ENCODE results near the gene ZNF22.
A peak's percentile ranks its signal among the peaks of the same experiment; 100 is the strongest.

Gene ZNF22

GRCh38 chr10:44974082-44974627 is 26.6 kb upstream of the ZNF22 start:
- Histone ChIP-seq H3K4me3 (ENCODE audit: low read depth, low read length) (peak overlapping the region; percentile 65), H3K27me3 (no peaks in the 10 kb centered on the region), H3K36me3 (no peaks in the 10 kb centered on the region), H3K9me3 (no peaks in the 10 kb centered on the region), H3K4me1 (peaks cover 12% of the 10 kb centered on the region)
- TF ChIP-seq CTCF (IDR thresholded peaks at IDR 0.05; ENCODE audit: low read depth, low read length), result no peak
- no peak for DNase-seq

GRCh38 chr10:44974628-44975430 is 25.9 kb upstream of the ZNF22 start:
- peak overlapping the region; percentile 65 for H3K4me3 ChIP-seq (ENCODE audit: low read depth, low read length)
- no peaks in the 10 kb centered on the region for H3K36me3 ChIP-seq
- no peaks in the 10 kb centered on the region for H3K9me3 ChIP-seq
- peaks cover 16% of the 10 kb centered on the region for H3K4me1 ChIP-seq
- peak; percentile 72 for DNase-seq
- H3K27me3 ChIP-seq, result no peaks in the 10 kb centered on the region
- peak; percentile 56 for TF ChIP-seq CTCF (IDR thresholded peaks at IDR 0.05; ENCODE audit: low read depth, low read length)

DNA sequence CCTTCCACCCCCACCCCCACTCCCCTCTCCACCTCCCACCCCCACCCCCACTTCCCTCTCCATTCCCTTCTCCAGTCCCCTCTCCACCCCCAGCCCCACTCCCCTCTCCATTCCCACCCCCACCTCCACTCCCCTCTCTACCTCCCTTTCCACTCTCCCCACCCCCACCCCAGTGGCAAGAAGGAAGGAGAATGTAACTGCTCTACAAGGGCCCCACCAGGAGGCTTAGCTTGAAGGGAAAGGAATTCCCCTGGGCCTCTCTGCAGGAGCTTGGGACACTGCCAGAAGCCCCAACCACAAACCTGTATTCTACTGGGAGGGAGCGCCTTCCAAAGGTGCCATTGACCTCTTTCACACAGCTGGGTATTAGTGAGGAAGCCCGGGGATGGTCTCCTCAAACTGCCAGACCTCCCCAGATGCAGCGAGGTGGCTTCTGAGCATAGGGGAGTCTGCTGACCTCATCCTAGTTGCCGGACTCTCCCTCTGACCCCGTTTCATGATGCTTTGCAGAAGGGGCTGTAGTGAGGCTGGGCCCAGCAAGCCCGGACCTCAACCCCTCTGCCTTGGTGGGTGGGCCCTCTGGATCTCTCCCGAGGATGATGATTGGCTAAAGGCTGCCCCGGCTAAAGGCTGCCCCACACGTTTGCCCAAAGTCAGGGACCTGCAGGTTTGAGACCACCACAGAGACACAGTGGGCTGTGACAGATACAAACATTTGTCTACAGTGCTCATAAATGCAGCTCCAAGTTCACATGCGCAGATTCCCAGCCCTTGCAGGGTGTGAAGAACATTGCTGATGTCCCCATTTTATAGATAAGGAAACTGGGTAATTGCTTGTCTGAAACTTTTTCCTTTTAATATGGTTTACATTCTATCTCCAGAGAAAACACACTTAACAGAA is 25.0 kb upstream of the ZNF22 start:
- H3K4me1 ChIP-seq, result peaks cover 16% of the 10 kb centered on the region
- no peak overlapping the region for H3K4me3 ChIP-seq (ENCODE audit: low read depth, low read length)
- H3K9me3 ChIP-seq, result no peaks in the 10 kb centered on the region
- no peaks in the 10 kb centered on the region for H3K36me3 ChIP-seq
- no peaks in the 10 kb centered on the region for H3K27me3 ChIP-seq
- DNase-seq, result peak; percentile 50
- no peak for TF ChIP-seq CTCF (IDR thresholded peaks at IDR 0.05; ENCODE audit: low read depth, low read length)

DNA sequence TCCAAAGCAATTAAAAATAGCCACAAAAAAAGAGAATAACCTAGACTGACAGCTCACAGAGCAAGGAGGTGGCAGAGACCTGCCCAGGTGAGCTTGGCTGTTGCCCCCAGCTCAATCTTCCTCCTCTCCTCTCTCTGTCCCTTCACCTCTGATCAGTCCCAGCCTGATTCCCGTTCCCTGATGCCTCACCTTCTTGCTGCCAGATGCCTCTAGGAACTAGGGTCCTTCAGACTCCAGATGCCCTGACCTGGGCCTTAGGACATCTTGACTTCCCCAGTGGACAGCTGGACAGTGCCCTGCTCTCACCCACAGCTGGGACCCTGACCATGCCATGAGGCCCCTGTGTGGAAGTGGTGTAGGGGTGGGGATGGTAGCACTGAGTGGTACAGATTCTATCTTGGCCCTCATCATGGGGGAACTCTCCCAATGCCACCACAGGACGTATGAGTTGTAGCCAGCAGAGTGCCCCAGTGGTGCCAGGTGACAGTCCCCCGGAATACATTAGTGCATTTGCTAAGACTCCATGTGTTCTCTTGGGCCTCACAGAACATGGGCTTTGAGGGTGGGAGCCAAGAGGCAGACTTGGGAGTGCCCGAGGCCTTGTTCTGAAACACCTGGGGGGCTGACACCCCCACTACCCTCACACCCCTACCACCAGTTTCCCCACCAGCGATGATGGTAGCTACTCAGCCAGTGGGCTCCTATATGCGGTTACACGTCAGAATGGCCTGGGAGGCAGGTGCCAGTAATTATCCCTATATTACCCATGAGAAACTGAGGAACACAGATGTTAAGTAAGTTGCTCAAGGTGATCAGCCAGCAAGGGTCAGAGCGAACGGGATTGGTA is 24.1 kb upstream of the ZNF22 start:
- H3K36me3 ChIP-seq, result no peaks in the 10 kb centered on the region
- no peaks in the 10 kb centered on the region for H3K27me3 ChIP-seq
- no peak for DNase-seq
- no peak for TF ChIP-seq CTCF (IDR thresholded peaks at IDR 0.05; ENCODE audit: low read depth, low read length)
- H3K4me1 ChIP-seq, result peaks cover 16% of the 10 kb centered on the region
- H3K9me3 ChIP-seq, result no peaks in the 10 kb centered on the region
- H3K4me3 ChIP-seq (ENCODE audit: low read depth, low read length), result no peak overlapping the region

DNA sequence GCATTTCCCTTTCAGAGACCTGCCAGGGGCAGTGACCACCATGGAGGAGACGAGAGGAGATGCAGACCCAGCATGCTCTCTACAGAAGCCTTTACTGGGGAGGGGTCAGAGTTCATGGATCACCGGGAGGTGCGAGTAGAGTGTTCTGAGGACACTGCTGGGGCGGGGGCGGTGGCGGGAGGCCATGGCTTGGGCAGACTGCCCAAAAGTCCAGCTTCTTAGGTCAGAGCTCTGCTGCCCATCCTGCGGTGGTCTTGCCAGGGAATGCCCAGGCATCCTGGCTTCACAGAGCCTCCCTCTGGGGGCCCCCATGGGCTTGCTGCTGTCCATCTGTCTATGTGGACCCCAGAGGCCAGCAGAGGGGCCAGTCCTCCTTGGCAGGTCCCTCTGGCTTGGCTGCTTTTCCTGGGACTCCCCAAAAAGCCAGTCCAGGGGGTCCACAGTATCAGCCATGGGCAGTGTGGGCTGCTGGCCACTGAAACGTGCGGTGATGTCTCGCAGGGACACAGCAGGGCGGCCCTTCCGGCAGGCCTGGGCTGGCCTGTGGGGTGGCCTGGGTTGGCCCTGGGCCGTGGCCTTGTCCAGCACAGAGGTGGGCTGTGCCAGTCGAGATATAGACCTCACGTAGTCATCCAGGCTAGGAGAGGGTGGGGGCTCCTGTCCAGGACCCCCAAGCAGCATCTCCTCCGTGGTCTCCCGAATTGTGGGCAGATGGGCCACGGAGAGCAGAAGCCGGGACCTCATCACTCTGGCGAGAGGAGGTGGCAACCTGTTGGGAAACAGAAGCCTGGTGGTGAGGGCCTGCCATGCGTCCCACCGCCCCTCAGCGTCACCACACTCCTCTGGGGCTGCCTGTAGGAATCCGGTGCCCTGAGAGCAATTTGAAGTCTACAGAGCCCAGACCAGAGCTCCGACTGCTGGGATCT is 23.2 kb upstream of the ZNF22 start:
- Histone ChIP-seq H3K4me1 (peaks cover 16% of the 10 kb centered on the region), H3K36me3 (no peaks in the 10 kb centered on the region), H3K4me3 (ENCODE audit: low read depth, low read length) (no peak overlapping the region), H3K9me3 (no peaks in the 10 kb centered on the region), H3K27me3 (no peaks in the 10 kb centered on the region)
- no peak for TF ChIP-seq CTCF (IDR thresholded peaks at IDR 0.05; ENCODE audit: low read depth, low read length)
- DNase-seq, result no peak

All from BE2C (cell line).